Fibroblast of lung (primary cell): ENCODE results near the gene ZDHHC5.

ENCODE experiments used
- EZH2 ChIP-seq: IDR thresholded peaks from 2 replicates; pipeline ENCODE4 v1.5.1; 2012; ENCODE audit warnings: low read length, control low read depth, mild to moderate bottlenecking; ENCODE audit errors: missing control alignments
- TF ChIP-seq, protein P1 (sequence below), 2 donors: IDR thresholded peaks in 1 of 2; conservative IDR thresholded peaks in 1 of 2; 1 replicate in 1 of 2; 2 replicates in 1 of 2; pipeline ENCODE4 v1.5.1; 2011 to 2012; ENCODE audit warnings: low read length in 2 of 2, control low read depth in 1 of 2, inconsistent platforms in 1 of 2, low read depth in 1 of 2, mild to moderate bottlenecking in 1 of 2

DNA sequence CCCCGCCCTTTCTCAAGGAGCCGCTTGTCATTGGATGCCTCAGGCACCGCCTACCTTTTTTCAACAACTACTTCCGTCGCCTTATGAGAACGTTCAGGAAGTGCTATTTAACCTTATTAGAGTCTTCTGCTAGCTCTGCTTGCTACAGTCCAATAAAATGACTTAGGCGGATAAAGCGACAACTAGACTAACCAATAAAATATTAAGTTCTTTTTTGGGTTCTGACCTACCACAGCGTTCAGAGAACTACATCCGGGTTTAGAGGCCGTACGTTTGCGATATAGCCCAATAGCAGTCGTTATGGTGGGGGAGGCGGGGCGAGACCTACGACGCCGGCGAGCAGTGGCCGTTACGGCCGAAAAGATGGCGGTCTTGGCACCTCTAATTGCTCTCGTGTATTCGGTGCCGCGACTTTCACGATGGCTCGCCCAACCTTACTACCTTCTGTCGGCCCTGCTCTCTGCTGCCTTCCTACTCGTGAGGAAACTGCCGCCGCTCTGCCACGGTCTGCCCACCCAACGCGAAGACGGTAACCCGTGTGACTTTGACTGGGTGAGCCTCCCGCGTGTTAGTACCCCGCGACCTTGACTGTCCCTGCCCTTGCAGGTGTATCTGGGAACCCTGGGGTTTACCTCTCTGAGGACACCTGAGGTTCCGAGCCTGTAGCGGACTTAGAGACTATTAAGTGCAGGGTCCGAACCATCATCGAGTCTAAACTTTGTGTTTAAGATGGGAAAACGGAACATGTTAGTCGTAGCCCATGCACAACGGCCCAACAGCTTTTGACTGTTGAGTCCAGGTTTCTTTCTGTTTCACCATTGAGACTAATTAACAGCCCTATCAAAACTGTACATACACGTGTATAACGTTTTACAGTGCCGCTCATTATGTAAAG is 44.6 kb downstream of the ZDHHC5 start, which contains the start of gene TMX2:
- TF ChIP-seq, protein P1, sequence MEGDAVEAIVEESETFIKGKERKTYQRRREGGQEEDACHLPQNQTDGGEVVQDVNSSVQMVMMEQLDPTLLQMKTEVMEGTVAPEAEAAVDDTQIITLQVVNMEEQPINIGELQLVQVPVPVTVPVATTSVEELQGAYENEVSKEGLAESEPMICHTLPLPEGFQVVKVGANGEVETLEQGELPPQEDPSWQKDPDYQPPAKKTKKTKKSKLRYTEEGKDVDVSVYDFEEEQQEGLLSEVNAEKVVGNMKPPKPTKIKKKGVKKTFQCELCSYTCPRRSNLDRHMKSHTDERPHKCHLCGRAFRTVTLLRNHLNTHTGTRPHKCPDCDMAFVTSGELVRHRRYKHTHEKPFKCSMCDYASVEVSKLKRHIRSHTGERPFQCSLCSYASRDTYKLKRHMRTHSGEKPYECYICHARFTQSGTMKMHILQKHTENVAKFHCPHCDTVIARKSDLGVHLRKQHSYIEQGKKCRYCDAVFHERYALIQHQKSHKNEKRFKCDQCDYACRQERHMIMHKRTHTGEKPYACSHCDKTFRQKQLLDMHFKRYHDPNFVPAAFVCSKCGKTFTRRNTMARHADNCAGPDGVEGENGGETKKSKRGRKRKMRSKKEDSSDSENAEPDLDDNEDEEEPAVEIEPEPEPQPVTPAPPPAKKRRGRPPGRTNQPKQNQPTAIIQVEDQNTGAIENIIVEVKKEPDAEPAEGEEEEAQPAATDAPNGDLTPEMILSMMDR (conservative IDR thresholded peaks at IDR 0.05 in 1 of 2, IDR thresholded peaks at IDR 0.05 in 1 of 2; ENCODE audit: low read depth in 1 of 2, low read length in 2 of 2), result no peak
- TF ChIP-seq EZH2, result no peak
